GM21619 (cell line): ENCODE results near the gene RASA3.
"Not testable (repeated sequence)": the region's sequence is repeated elsewhere in the genome, so short reads cannot be mapped to it uniquely, and the experiment has no call there.

ENCODE experiments used
- ATAC-seq: cut with Tn5 transposase; IDR thresholded peaks from one replicate; pipeline ENCODE4 v1.9.1; 2021; ENCODE audit not compliant: unreplicated experiment

RASA3 gene

DNA sequence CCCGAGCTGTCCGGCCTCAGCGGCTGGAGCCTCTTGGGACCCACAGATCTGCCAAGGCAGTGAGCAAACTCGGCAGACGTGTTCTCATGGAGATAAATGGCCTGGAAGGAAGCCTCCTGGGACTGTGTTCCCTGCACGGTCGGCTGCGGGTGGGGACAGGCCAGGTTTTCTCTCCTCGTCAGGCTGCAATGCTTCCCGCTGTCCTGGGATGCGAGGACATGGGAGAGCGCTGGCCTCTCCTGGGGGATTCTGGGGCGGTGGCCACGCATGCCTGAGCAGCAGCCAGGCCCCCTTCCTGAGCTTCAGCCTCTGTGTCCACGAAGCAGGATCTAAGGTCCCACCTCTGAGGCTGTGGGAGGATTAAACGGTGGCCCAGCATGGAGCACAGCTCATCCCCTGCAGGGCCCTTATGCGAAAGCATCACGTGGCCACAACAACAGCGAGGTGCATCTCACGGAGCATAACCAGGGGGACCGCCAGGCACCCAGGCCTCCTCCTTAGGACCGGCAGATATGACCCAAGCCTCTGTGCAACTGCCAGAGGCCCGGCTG, 137.3 kb downstream of the RASA3 start:
- ATAC-seq, result no peak

DNA sequence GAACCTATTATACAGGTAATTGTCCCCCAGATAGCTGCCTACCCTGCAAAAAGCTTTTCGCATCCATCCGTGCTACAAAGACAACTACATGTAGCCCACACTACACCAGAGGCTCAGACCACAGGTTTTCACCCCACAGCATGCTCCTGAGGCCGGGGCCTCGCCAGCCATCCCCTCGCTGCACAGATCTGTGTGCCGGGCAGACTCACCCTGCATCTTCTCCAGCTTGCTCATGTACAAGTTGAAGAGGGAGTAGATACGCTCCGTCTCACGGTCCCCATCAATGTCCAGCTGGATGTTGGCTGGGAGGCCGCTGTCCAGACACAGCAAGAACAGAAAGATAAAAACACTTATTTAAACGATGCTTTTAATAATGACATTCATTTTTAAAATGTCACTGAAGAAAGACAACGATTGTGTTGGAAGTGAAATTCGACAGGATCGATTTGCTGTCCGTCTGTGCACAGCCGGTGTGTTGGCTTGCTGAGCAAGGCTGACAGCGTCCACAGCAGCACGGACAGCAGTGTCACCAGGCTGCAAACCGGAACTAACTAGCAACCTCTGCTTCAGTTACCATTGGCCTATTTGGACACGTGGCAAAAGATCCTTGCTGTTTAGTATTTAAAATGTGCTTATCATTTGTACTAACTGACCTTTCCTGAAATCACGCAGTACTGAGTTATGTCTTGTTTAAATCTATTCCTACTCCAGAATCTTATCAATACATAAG, 140.0 kb downstream of the RASA3 start:
- no peak for ATAC-seq

DNA sequence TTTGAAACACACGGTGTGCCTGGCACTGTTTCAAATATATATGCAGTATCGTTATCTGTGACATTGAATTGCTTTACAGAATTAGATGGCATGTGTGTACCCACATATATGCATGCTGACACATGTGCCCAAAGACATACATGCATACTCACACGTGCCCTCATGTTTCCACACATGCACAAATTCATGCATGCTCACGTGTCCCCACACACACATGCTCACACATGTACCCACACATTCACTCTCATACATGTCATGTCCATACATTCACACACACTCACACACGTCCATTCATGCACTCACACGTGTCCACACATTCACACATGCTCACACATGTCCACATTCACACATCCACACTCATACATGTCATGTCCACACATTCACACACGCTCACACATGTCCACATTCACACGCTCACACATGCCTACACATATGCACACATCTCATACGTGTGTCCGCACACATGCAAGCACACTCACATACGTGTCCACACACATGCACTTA, 140.7 kb downstream of the RASA3 start:
- no peak for ATAC-seq

DNA sequence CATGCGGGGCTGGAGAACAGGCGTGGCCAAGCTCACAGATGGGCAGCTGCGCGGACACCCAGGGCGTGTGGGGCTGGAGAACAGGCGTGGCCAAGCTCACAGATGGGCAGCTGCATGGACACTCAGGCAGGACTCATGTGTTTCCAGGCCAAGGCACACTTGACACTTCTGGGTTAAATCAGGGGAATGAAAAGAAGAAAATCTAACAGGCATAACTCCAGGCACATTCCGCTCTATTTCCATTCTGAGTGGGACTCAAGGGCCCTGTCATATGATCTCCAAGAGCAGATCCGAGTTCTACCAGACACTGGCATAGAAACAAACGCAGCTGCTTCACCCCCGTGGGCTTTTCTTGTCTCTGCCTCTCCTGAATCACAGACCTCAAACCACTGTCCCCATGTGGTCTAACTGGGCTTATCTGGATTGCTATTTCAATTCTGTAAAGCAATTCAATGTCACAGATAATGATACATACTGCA, 141.2 kb downstream of the RASA3 start:
- no peak for ATAC-seq

DNA sequence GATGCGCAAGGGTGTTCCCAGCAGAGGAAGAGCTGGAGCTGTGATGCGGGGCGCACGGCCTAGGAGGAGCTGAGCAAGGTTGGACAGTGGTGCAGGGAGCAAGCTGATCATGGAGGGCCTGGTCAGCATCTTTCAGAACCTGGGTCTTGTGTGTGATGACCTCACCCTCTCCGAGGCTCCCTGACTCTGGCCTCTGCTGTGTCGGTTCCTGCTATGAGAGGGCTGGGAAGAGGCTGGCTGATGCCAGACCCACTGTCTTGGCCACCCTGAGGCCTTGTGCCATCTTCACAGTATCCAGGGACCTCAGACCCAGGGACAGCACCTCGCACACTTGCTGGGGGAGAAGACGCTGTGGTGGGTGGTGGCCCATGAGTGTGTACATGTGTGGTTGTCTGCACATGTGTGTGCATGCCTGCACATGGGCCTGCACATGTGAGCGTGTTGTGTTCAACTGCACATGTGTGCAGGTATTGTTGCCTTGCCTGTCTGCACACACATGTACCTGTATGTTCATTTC, 142.0 kb downstream of the RASA3 start:
- no peak for ATAC-seq

DNA sequence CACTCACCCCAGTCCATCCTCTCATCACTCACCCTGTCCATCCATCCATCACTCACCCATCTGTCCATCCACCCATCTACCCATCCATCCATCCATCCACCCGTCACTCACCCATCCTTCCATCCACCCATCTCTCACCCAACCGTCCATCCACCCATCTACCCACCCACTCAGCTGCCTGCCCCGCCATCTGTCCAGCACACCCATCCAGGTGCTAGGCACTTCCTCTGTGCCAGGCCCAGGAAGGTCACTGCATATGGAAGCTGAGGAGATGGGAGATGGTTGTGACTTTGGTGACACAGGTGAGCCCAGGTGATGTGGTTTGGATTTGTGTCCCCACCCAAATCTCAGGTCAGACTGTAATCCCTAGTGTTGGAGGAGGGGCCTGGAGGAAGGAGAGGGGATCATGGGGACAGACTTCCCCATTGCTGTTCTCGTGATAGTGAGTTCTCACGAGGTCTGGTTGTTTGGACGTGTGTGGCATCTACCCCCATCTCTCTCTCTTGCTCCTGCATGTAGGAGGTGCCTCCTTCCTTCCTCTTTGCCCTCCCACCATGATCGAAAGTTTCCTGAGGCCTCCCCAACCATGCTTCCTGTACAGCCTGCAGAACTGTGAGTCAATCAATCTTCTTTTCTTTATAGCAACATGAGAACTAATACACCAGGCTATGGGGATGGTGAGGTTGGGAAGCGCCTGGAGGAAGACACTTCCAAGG, 142.7 kb downstream of the RASA3 start:
- ATAC-seq, result no peak

DNA sequence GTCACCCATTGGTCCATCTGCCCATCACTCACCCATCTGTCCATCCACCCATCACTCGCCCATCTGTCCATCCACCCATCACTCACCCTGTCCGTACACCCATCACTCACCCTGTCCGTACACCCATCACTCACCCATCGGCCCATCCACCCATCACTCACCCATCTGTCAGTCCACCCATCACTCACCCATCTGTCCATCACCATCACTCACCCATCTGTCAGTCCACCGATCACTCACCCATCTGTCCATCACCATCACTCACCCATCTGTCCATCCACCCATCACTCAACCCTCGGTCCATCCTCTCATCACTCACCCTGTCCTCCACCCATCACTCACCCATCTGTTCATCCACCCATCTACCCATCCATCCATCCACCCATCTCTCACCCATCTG, 143.6 kb downstream of the RASA3 start:
- not testable (repeated sequence) for ATAC-seq

DNA sequence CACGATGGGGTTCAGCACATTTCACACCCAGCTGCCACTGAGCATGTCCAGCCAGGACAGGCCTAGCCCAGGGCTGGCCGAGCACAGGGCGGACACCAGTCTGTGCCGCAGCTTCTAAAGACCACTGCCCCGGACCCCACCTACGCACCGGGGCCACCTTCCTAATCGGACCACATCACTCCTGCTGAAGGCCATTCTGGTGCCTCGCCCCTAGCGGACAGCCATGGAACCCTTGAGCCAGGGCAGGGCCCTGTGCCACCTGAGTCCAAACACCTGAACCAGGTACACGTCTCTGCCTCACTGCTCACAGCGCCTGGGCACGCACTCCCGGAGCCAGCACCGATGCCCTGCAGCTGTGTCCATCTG, 150.1 kb downstream of the RASA3 start:
- ATAC-seq, result no peak

DNA sequence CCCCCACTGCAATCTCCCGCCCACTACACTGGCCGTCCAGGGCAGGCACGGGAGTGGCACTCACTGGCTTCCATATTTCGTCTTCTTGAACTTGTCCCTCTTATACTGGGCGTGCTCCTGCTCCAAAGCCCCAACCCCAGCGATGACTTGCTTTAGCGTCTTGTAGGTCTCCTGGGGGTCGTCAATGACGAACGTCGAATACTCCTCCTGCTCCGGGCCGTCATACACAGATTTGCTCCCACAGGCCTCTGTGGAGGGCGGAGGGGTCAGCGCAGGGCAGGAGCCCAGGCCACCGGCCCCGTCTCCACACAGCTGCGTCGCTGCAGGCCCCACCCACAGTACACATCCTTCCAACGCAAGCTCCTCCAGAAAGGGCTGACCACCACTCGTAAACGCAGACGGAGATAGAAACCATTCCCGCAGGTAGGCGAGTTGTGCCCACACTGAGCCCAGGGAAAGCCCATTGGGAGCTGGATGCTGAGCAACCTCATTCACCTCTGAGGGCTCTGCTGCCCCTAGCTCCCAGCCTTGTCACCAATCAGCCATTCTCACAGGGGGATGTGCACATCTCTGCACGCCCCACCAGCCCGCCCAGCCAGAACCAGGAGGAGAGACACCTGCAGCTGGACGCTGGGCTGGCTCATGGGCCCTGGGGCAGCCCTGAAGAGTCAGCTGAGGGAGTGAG, 150.7 kb downstream of the RASA3 start:
- no peak for ATAC-seq

DNA sequence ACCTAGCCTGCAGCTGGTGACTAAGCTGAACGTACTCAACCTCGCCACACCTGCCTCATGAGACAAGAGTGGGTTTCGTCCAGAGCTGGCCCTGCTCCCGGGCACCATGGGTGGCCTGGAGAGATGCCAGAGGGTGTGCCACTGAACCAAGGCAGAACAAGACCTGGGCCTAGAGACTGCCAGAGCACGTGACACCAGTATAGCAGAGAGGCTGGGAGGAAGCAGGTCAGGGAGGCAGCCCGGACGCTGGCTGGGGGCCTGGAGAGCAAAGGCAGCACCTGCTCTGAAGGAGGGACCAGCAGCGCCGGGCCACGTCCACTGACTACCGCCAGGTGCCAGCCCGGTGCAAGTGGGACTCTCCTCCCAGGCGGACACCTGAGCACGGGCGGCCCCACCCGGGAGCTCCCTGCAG, 151.2 kb downstream of the RASA3 start:
- no peak for ATAC-seq

DNA sequence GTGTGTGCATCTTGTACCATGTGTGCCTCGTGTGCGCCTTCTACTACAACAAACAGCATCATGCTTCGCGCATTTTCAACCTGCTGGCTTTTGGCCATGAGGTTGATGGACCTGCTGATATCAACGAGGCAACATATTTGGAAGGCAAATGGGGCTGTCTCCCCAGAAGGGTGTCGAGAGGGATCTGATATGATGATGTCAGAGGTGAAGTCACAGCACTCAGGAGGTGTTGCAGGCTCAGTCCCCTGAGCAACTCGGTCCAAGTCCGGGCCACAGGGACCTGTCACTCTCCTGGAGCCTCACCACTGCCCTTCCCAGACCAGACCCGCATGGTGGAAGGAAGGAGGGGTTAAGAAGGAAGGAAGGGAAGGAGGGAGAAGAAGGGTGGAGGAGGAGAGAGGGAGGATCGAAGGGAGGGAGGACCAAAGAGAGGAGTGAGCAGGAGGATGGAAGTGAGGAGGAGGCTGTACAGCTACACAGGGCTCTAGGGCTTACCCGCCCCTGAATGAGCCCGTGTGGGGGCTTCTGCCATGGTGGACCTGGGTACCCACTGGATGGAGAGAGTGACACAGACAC, 151.8 kb downstream of the RASA3 start:
- ATAC-seq, result no peak

DNA sequence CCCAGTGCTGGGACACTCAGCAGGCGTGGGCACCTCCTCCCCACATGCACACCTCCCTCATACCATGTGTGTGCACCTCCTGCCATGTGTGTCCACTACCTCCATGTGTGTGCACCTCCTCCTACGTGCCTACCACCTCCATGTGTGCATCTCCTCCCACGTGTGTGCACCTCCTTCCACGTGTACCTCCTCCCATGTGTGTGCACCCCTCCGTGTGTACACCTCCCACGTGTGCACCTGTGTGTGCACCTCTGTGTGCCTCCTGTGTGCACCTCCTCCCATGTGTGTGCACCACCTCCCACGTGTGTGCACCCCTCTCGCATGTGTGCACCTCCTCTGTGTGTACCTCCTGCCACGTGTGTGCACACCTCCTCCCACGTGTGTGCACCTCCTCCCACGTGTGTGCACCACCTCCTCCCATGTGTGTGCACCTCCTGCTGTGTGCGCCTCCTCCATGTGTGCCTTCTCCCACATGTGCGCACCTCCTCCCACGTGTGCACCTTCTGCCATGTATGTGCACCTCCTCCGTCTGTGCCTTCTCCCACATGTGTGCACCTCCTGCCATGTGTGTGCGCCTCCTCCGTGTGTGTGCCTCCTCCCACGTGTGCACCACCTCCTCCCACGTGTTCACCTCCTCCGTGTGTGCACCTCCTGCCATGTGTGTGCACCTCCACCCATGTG, 152.5 kb downstream of the RASA3 start:
- no peak for ATAC-seq

DNA sequence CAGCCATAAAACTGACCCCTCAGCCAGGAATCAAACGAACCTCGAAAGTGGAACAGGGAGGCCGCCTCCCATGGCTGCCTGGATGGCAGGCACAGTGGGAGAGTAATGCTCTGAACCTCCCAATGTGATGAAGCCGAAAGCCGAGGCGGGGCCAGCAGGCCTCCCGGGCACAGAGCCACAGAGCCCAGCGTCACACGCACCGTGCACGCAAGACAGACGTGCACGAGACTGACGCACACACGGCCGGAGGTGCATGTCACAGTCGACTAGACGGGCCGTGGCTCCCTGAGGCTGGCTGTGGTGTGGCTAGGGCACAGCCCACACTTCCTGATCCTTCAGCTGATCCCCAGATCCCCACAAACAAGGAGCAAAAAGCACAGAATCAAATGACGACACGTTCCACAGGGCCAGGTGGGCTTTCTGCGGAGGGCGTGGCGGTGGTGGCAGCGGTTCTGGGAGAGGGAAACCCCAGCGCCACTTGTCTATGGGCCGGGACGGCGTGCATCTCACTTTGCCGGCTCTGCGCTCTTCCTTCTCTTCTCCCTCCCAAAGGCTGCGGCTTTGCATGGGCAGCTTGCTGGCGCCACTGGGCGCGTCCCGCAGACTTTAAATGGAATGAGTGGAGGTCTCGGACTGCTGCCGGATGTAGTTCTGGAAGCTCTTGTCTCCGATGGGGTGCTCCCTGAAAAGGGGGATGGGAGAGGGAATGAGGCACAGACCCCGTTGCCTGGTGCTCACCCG, 153.5 kb downstream of the RASA3 start:
- no peak for ATAC-seq

DNA sequence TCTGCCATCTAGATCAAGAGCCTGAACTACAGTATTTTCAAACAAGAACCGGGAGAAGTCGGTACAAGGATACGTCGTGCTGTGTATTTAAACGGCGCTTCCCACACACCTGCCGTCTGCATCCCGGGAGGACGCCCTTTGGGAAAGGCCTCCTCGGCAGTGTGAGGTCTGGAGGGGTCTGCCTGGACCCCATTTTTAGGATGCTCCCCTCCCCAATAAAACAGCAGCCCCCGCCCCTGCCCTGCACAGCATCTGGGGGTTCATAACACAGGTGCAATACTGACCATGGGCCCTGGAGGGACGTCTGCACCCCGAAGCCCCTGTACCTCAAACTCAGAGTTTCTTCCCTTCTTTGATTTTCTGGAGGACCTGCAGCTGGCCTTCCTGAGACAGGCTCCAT, 154.4 kb downstream of the RASA3 start:
- ATAC-seq, result no peak

DNA sequence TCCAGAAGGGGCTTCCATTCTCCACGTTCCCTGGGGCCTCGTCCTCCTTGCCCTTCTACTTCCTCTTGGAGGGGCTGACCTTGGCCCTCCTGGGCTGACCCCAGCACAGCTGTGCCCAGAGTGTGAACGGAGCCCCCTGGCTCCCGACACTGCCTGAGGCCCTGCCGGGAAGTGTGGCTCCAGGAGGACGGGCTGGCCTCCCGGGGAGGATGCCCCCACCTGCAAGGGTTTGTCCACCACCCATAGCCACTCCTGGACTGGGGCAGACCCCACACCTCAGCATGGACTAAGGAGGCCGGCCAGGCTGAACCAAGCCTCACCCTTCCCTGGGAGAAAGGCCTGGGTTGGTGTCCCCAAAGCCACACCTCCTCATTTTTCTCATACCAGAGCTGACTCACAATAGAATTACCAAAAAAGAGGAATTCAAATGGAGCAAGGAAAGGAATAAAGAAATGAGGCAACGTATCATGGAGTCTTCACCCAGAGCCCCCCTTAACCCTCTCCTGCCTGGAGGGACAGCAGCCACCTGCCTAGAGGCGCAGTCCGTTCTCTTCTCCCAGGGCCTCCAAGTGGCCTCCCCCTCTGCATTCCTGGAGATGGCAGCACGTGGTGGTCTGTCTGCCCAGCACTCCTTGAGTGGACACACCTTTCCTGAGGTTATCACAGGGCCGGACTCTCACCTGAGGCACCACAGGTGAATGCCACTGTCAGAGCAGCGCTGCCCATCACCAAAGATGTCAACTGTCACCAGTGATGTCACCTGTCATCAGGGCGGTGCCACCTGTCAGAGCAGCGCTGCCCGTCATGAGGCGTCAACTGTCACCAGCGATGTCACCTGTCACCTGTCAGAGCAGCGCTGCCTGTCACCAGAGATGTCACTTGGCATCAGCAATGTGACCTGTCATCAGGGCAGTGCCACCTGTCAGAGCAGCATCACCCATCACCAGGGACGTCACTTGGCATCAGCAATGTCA, 155.4 kb downstream of the RASA3 start:
- no peak for ATAC-seq

DNA sequence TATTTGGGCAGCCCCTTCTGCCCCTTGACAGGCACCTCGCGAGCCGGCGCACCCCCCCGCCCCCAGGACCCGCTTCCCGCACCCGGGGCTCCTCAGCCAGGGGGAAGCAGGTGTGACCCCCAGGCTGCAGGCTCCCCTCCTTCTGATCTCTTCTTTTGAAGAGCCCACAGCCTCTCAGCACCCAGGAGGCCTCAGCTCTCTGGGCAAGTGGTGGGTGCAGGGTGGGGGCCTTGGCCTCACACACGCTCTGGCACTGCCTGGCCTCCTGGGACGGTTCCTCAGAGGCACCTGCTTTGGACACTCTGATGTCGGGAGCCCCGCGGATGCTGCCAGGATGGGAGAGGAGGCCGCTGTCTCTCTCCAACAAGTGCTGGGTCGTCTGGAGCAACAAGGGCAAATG, 157.0 kb downstream of the RASA3 start:
- ATAC-seq, result no peak

DNA sequence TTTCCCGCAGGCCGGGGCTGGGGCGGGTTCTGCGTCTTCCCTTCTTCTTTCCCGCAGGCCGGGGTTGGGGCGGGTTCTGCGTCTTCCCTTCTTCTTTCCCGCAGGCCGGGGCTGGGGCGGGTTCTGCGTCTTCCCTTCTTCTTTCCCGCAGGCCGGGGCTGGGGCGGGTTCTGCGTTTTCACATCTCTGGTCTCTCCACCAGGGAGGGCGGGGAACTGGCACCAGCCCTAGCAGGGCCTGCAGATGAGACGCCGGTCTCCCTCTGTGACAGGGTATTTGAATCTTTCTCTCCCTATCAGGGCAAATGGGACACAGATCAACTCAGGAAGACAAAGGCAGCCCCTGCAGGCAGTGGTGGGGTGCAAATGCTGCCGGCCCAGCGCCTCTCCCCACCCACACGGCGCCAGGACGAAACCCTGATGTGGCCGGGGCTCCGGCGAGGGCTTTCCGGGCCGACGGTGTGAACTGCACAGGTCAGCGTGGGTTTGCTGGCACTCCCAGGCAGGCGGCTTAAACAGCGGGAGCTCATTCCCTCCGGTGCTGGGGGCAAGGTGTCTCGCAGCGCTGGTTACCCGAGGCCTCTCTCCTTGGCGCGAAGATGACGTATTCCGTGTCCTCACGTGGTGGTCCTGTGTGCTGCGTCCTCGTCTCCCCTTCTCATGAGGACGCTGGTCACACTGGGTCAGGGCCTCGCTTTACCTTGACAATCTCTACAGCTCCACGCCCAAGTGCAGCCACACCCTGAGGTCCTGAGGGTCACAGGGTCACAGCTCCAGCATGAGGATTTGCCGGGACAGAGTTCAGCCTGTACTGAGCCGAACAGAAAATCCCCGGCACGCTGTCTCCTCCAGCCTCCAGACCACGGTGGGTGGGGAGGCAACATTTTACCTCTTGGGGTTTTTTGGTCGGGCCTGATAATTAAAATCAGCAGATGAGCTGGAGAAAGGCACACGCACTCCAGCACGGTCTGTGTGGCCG, 157.8 kb downstream of the RASA3 start:
- no peak for ATAC-seq
